Astrocyte (in vitro differentiated cells and primary cell): ENCODE data around the gene PTOV1.

Experiments used
- EZH2 ChIP-seq: IDR thresholded peaks from 2 replicates; pipeline ENCODE4 v1.6.1; 2012; ENCODE audit warnings: mild to moderate bottlenecking, low read length, inconsistent platforms; ENCODE audit not compliant: insufficient read depth
- TF ChIP-seq, protein P1 (sequence below): IDR thresholded peaks from 2 replicates; pipeline ENCODE4 v1.5.1; 2011; ENCODE audit warnings: low read depth, mild to moderate bottlenecking, inconsistent platforms, low read length, moderate library complexity; ENCODE audit not compliant: insufficient read depth

DNA sequence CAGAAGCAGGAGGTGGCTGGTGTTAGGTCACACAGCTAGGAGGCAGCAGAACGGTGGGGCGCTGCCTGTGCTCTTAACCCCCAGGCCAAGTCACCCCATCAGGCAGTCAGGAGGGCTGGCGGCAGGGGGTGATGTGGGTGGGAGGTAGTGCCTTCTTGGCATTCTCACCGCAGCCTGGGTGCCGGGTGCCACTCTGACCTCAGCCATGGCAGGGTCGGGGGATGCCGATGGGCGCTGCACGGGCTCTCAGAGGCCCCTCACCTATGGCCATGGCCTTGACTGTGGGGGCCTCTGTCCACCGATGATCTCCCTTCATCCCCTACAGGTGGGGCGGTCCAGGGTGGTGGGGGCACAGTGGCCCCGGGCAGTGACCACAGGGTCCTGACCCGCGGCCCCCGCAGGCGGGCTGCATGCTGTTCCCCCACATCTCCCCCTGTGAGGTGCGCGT lies 5.6 kb downstream of the PTOV1 start:
- TF ChIP-seq, protein P1, sequence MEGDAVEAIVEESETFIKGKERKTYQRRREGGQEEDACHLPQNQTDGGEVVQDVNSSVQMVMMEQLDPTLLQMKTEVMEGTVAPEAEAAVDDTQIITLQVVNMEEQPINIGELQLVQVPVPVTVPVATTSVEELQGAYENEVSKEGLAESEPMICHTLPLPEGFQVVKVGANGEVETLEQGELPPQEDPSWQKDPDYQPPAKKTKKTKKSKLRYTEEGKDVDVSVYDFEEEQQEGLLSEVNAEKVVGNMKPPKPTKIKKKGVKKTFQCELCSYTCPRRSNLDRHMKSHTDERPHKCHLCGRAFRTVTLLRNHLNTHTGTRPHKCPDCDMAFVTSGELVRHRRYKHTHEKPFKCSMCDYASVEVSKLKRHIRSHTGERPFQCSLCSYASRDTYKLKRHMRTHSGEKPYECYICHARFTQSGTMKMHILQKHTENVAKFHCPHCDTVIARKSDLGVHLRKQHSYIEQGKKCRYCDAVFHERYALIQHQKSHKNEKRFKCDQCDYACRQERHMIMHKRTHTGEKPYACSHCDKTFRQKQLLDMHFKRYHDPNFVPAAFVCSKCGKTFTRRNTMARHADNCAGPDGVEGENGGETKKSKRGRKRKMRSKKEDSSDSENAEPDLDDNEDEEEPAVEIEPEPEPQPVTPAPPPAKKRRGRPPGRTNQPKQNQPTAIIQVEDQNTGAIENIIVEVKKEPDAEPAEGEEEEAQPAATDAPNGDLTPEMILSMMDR: no peak
- TF ChIP-seq EZH2: no peak
